ENCODE results near the gene RIPOR2.

Gene RIPOR2

GRCh38 chr6:24935366-24936152 is at the start of gene RIPOR2:
RIPOR2 (minus strand) TSS chr6:24935960; CDS start chr6:24935898, 62 bp downstream.
- DNase-seq: no peak

GRCh38 chr6:24985323-24985722 is 49.6 kb upstream of the RIPOR2 start:
- peak; percentile 90 for DNase-seq

GRCh38 chr6:24982231-24982630 is 46.5 kb upstream of the RIPOR2 start:
- DNase-seq: no peak

GRCh38 chr6:24981386-24981760 is 45.6 kb upstream of the RIPOR2 start:
- peak; percentile 27 for DNase-seq

- DNase-seq: peak; percentile 98
These were observed 45.0 kb upstream of the RIPOR2 start for GRCh38 chr6:24980507-24981385.

GRCh38 chr6:24979176-24979575 is 43.4 kb upstream of the RIPOR2 start:
- no peak for DNase-seq

- no peak for DNase-seq
These were observed 38.7 kb upstream of the RIPOR2 start for GRCh38 chr6:24974182-24975171.

- no peak for DNase-seq
These were observed 36.7 kb upstream of the RIPOR2 start for GRCh38 chr6:24972311-24972958.

GRCh38 chr6:24971067-24971466 is 35.3 kb upstream of the RIPOR2 start:
- no peak for DNase-seq

GRCh38 chr6:24969343-24969860 is 33.6 kb upstream of the RIPOR2 start:
- DNase-seq: no peak

GRCh38 chr6:24968783-24969182 is 33.0 kb upstream of the RIPOR2 start:
- peak; percentile 29 for DNase-seq

GRCh38 chr6:24967211-24967610 is 31.5 kb upstream of the RIPOR2 start:
- no peak for DNase-seq

- peak; percentile 79 for DNase-seq
These were observed 30.6 kb upstream of the RIPOR2 start for GRCh38 chr6:24966381-24966780.

- DNase-seq: no peak
These were observed 28.3 kb upstream of the RIPOR2 start for GRCh38 chr6:24963887-24964570.

- DNase-seq: no peak
These were observed 27.6 kb upstream of the RIPOR2 start for GRCh38 chr6:24963339-24963738.

- no peak for DNase-seq
These were observed 26.1 kb upstream of the RIPOR2 start for GRCh38 chr6:24961852-24962251.

- DNase-seq: no peak
These were observed 25.3 kb upstream of the RIPOR2 start for GRCh38 chr6:24960991-24961475.

- DNase-seq: no peak
These were observed 23.6 kb upstream of the RIPOR2 start for GRCh38 chr6:24959319-24959718.

GRCh38 chr6:24957199-24957598 is 21.4 kb upstream of the RIPOR2 start:
- DNase-seq: no peak

GRCh38 chr6:24953726-24954125 is 18.0 kb upstream of the RIPOR2 start:
- no peak for DNase-seq

GRCh38 chr6:24951811-24952299 is 16.1 kb upstream of the RIPOR2 start:
- DNase-seq: no peak
